Measurements from ENCODE around the gene NKPD1.
A peak's percentile ranks its signal among the peaks of the same experiment; 100 is the strongest.

NKPD1 gene

DNA sequence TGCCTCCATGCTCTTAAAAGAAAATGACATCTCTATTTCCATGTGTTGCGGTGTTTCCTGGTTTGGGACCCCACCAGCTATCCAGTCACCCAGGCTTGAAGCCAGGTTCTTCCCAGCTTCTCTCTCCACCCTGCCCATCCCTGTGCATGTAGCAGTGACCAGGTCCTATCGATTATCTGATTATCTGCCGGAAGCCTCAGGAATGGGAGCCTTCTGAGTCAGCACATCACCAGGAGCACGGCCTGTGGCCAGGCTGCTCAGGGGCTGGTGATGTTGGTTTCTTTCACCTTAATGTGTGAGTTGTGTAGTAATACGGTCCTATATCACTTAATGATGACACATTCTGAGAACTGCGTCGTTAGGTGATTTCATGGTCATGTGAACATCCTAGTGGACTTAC lies 34.1 kb downstream of the NKPD1 start:
- TF ChIP-seq FOXM1 (IDR thresholded peaks at IDR 0.05; ENCODE audit: borderline replicate concordance, low read depth) (no peak), NFIC (IDR thresholded peaks at IDR 0.05) (no peak), TAF1 (IDR thresholded peaks at IDR 0.05; ENCODE audit: low read depth) (no peak), TCF12 (IDR thresholded peaks at IDR 0.05; ENCODE audit: low read depth) (no peak), RAD21 (IDR thresholded peaks at IDR 0.05; ENCODE audit: low read depth) (no peak), EGR1 (IDR thresholded peaks at IDR 0.05) (no peak), YY1 (IDR thresholded peaks at IDR 0.05; ENCODE audit: low read depth) (no peak), EP300 (IDR thresholded peaks at IDR 0.05; ENCODE audit: borderline replicate concordance) (no peak), TEAD4 (IDR thresholded peaks at IDR 0.05) (no peak), ZBTB7A (IDR thresholded peaks at IDR 0.05; ENCODE audit: low read depth) (no peak), CEBPB (IDR thresholded peaks at IDR 0.05) (no peak), CREB1 (IDR thresholded peaks at IDR 0.05; ENCODE audit: low read depth) (no peak)
- TF ChIP-seq, protein P1, sequence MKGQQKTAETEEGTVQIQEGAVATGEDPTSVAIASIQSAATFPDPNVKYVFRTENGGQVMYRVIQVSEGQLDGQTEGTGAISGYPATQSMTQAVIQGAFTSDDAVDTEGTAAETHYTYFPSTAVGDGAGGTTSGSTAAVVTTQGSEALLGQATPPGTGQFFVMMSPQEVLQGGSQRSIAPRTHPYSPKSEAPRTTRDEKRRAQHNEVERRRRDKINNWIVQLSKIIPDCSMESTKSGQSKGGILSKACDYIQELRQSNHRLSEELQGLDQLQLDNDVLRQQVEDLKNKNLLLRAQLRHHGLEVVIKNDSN (IDR thresholded peaks at IDR 0.05) = no peak
- TF ChIP-seq, protein P2, sequence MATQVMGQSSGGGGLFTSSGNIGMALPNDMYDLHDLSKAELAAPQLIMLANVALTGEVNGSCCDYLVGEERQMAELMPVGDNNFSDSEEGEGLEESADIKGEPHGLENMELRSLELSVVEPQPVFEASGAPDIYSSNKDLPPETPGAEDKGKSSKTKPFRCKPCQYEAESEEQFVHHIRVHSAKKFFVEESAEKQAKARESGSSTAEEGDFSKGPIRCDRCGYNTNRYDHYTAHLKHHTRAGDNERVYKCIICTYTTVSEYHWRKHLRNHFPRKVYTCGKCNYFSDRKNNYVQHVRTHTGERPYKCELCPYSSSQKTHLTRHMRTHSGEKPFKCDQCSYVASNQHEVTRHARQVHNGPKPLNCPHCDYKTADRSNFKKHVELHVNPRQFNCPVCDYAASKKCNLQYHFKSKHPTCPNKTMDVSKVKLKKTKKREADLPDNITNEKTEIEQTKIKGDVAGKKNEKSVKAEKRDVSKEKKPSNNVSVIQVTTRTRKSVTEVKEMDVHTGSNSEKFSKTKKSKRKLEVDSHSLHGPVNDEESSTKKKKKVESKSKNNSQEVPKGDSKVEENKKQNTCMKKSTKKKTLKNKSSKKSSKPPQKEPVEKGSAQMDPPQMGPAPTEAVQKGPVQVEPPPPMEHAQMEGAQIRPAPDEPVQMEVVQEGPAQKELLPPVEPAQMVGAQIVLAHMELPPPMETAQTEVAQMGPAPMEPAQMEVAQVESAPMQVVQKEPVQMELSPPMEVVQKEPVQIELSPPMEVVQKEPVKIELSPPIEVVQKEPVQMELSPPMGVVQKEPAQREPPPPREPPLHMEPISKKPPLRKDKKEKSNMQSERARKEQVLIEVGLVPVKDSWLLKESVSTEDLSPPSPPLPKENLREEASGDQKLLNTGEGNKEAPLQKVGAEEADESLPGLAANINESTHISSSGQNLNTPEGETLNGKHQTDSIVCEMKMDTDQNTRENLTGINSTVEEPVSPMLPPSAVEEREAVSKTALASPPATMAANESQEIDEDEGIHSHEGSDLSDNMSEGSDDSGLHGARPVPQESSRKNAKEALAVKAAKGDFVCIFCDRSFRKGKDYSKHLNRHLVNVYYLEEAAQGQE (IDR thresholded peaks at IDR 0.05; ENCODE audit: low read depth) = no peak
- TF ChIP-seq, protein P3, sequence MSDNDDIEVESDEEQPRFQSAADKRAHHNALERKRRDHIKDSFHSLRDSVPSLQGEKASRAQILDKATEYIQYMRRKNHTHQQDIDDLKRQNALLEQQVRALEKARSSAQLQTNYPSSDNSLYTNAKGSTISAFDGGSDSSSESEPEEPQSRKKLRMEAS (IDR thresholded peaks at IDR 0.05) = no peak

DNA sequence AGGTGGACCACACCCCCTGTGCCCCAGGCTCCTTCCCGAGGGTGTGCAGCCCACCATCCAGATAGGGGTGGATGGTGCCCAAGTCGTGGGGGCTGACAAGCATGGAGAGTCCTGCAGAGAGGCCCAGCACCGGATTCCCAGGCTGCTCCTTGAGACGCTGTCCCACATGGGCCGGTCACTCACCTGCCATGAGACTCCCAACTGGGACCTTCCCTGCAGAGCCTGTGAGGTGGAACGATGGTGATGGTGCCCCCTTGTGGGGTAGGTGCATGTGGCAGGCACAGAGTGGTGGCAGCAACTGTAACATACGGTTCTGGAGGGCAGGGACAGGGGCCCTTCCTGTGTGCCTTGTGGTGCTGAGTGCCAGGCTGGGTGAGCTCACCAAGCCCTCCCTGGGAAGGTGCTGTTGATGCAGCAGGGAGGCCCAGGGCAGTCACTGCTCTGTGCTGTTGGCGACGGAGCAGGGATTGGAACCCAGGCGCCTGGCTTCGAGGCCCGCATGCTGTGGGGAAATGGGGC lies 34.7 kb downstream of the NKPD1 start:
- TF ChIP-seq, protein P3 (IDR thresholded peaks at IDR 0.05) = peak; percentile 69; the same call in 1 of the 2 replicates
- TF ChIP-seq CEBPB (IDR thresholded peaks at IDR 0.05) (no peak), EP300 (IDR thresholded peaks at IDR 0.05; ENCODE audit: borderline replicate concordance) (no peak), RAD21 (IDR thresholded peaks at IDR 0.05; ENCODE audit: low read depth) (peak; percentile 73), CREB1 (IDR thresholded peaks at IDR 0.05; ENCODE audit: low read depth) (no peak)

DNA sequence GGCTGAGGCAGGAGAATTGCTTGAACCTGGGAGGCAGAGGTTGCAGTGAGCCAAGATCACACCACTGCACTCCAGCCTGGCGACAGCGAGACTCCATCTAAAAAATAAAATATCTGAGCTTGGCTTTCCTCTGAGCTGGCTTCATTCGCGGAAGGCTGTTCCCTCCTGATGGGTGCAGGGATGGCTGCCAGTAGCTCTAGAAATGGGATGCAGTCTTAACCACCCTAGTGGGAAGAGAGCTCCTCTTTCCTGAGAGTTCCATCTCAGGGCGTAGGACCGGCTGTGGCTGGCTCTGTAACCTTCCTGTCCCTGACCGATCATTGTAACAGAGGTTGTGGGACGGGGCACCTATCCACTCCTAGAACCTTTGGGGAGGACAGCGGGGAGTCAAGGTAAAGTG lies 35.4 kb downstream of the NKPD1 start:
- no peak for TF ChIP-seq TAF1 (IDR thresholded peaks at IDR 0.05; ENCODE audit: low read depth)
- TF ChIP-seq EP300 (IDR thresholded peaks at IDR 0.05; ENCODE audit: borderline replicate concordance) = no peak
- TF ChIP-seq TEAD4 (IDR thresholded peaks at IDR 0.05) = no peak
- TF ChIP-seq, protein P2 (IDR thresholded peaks at IDR 0.05; ENCODE audit: low read depth) = no peak
- TF ChIP-seq EGR1 (IDR thresholded peaks at IDR 0.05) = no peak
- no peak for TF ChIP-seq RAD21 (IDR thresholded peaks at IDR 0.05; ENCODE audit: low read depth)
- no peak for TF ChIP-seq ZBTB7A (IDR thresholded peaks at IDR 0.05; ENCODE audit: low read depth)
- TF ChIP-seq, protein P3 (IDR thresholded peaks at IDR 0.05) = no peak

DNA sequence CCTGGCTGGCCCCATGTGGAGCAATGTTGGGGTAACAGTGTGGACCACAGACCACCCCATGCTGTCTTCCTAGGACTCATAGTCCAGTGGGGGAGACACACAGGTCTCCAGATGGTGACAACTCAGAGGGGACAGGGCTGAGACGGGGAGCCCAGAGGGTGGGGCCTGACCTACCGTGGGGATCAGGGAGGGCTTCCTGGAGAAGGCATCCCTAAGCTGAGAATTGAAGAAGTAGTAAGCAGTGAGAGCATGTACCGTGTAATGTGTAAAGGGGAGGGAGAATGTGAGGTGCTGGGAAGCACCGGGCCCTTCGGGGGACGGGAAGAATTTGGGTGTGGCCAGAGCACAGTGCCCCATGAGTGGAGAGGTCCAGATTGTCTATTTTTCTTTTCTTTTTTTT lies 36.8 kb downstream of the NKPD1 start:
- TF ChIP-seq CEBPB (IDR thresholded peaks at IDR 0.05) (no peak), RAD21 (IDR thresholded peaks at IDR 0.05; ENCODE audit: low read depth) (no peak), TEAD4 (IDR thresholded peaks at IDR 0.05) (no peak), CREB1 (IDR thresholded peaks at IDR 0.05; ENCODE audit: low read depth) (no peak), EGR1 (IDR thresholded peaks at IDR 0.05) (no peak), ZBTB7A (IDR thresholded peaks at IDR 0.05; ENCODE audit: low read depth) (no peak), TAF1 (IDR thresholded peaks at IDR 0.05; ENCODE audit: low read depth) (no peak), FOXM1 (IDR thresholded peaks at IDR 0.05; ENCODE audit: borderline replicate concordance, low read depth) (no peak), YY1 (IDR thresholded peaks at IDR 0.05; ENCODE audit: low read depth) (no peak), NFIC (IDR thresholded peaks at IDR 0.05) (no peak), TCF12 (IDR thresholded peaks at IDR 0.05; ENCODE audit: low read depth) (no peak), EP300 (IDR thresholded peaks at IDR 0.05; ENCODE audit: borderline replicate concordance) (no peak)
- TF ChIP-seq, protein P1 (IDR thresholded peaks at IDR 0.05) = no peak
- TF ChIP-seq, protein P2 (IDR thresholded peaks at IDR 0.05; ENCODE audit: low read depth) = no peak
- TF ChIP-seq, protein P3 (IDR thresholded peaks at IDR 0.05) = no peak
